HL-60 (cell line): Measurements from ENCODE around the gene TUBGCP2.

Experiments used
- CTCF ChIP-seq: IDR thresholded peaks from one replicate; pipeline ENCODE4 v1.5.1; 2011; ENCODE audit warnings: low read length, control low read depth, inconsistent platforms; ENCODE audit not compliant: insufficient read depth
- POLR2AphosphoS5 ChIP-seq: IDR thresholded peaks from 2 replicates; pipeline ENCODE4 v1.6.1; 2012; ENCODE audit warnings: low read depth
- REST ChIP-seq: IDR thresholded peaks from 2 replicates; pipeline ENCODE4 v1.6.1; 2012; ENCODE audit warnings: low read depth; ENCODE audit not compliant: insufficient replicate concordance

- TF ChIP-seq CTCF (no peak), POLR2AphosphoS5 (no peak), REST (no peak)
Measured at GRCh38 chr10:133350950-133351329, 42.3 kb upstream of the TUBGCP2 start.
